GM18502 (cell line): Measurements from ENCODE around the gene IL1RAP.

ENCODE experiments used
- ATAC-seq: cut with Tn5 transposase; IDR thresholded peaks from one replicate; pipeline ENCODE4 v1.9.1; 2021; ENCODE audit warnings: mild to moderate bottlenecking; ENCODE audit not compliant: unreplicated experiment, poor library complexity

The IL1RAP gene

DNA sequence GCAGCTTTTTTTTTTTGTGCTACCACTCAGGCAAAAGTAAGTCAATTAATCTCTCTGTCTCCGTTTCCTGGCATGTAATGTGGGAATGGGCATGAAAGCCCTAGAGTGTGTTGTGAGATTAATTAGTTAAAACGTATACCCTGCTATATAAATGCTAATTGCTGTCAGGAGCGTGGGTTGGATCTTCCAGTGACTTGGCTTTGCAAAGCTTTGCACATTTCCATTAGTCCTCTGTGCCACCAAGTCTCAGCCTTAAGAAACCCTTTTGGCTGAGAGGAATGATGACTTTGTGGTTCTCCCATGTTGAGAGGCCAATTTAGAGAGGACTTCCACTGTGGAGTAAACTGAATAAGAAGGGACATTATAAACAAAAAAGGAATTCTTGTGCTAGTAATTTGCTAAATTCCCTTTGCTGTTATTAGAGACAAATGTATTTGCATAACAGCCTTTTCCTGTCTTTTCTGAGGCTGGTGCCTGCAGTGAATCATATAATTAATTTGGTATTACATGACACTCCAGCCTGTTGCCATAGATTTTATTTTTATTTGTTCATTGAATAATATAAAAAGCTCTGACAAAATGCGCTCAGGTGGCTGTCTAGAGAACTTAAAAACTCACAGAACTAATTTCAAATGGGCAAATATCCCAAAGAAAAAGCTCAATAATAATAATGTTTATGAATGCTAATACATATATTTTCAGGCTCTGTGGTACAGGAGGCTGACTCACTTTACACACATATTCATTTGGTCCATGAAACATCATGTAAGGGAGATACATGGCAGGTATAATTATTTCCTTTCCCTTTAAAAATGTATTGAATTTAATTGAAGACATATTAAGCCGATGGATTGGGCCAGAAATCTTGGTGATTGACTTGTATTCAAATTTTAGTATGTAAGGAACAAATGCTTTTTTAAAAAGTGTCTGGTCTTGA, 82.7 kb downstream of the IL1RAP start:
- no peak for ATAC-seq

DNA sequence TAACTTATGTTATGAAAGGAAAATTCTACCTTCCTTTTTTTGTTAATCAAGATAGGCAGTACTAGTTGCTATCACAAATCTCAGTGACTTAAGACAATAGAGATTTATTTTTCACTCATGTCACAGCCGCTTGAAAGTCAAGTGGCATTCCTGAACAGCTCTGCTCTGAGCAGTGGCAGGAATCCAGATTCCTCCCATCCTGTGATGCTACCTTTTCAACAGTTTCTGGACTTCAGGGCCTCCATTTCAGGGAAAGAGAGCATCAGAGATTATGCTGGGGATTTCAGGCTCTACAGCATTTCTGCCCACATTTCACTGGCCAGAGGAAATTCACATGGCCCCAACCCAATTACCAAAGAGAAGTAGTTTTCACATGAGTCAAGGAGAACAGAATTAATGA, 83.4 kb downstream of the IL1RAP start:
- no peak for ATAC-seq

DNA sequence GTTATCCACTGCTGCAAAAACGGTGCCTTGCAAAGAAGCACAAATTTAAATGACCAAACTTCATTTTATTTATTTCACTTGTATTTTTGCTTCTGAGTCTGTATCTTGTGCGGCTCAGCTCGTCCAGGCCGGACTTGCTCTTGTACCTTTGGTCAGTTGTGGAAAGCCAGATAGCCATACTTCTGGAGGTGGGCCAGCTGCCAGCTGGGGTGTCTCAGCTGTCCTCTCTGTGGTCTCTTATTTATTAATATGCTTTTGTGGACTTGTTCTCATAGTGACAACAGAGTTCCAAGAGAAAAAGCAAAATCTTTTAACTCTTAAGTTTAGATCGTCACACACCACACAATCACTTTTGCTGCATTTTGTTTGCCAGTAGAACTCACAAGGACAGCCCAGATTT, 87.7 kb downstream of the IL1RAP start:
- ATAC-seq: no peak

DNA sequence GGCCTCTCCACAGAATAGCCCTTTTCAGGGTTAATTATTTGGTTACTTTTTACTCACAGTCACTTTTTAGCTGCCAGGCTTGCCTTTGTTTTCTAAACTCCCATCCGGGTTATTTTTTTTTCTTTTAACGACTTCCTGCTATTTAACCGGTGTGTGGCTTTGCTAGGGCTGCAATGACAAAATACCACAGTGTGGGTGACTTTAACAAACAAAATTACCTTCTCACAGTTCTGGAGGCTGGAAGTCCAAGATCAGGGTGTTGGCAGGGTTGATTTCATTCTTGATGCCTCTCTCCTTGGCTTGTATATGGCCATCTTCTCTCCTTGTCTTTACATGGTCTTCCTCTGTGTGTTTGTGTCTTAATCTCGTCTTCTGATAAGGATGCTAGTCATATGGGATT, 91.5 kb downstream of the IL1RAP start:
- no peak for ATAC-seq

DNA sequence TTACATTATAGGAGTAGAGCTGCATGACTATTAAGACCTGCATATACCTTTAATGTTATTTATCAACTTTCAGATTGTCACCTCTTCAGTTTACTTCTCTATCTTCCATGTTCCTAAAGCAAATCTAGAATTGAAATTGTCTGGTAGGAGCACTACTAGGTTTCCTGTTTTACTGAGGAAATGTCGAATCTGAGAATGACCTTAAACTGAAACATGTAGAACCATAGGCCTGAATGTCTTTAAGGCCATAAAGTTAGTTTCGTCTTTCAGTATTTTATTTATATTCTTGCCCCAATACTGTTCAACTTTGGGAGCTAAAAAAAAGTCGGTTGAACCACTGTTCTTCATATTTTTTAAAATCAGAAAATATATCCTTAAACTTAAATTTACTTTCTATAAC, 92.7 kb downstream of the IL1RAP start:
- no peak for ATAC-seq

DNA sequence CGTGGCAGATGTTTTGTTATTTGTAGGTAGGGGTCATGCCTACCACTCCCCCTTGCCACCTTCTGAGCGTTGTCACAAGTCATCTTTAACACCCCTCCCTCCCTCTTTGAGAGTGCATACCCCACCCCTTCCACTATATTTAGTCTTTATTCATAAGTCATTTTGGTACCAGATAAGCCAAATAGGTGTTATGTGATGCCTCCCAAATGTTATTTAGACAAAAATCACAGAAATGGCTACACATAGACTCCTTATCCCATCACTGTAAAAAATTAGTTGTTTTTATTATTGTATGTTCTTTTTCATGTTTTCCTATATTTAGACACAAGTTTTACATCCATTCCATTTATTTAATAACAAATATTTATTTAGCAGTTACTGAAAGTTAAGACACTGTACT, 93.1 kb downstream of the IL1RAP start:
- ATAC-seq: no peak

DNA sequence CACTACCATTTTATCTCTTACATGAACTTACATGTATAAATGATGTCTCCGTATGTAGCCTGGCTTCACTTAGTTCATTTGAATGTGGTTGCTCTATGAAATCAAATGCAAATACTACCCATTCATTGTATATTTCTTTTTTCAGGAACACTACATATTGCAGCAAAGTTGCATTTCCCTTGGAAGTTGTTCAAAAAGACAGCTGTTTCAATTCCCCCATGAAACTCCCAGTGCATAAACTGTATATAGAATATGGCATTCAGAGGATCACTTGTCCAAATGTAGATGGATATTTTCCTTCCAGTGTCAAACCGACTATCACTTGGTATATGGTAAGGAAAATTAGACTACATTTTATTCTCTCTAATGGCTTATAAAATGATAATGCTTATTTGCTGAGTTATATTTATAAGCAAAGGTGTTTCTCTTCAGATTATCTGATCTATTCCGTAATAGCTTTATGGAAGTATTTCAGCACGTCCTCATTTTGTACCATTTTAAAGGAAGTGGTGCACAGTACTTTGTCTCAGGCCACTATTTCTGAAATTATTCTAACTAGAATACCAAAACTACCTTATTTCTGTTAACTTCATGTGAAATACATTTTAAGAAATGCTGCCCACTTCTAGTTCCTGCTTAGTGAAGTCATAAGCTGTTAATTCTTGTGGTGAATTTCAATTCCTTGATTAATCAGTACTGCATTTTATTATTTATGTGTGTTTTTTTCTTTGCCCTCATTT, 95.1 kb downstream of the IL1RAP start:
- ATAC-seq: no peak

DNA sequence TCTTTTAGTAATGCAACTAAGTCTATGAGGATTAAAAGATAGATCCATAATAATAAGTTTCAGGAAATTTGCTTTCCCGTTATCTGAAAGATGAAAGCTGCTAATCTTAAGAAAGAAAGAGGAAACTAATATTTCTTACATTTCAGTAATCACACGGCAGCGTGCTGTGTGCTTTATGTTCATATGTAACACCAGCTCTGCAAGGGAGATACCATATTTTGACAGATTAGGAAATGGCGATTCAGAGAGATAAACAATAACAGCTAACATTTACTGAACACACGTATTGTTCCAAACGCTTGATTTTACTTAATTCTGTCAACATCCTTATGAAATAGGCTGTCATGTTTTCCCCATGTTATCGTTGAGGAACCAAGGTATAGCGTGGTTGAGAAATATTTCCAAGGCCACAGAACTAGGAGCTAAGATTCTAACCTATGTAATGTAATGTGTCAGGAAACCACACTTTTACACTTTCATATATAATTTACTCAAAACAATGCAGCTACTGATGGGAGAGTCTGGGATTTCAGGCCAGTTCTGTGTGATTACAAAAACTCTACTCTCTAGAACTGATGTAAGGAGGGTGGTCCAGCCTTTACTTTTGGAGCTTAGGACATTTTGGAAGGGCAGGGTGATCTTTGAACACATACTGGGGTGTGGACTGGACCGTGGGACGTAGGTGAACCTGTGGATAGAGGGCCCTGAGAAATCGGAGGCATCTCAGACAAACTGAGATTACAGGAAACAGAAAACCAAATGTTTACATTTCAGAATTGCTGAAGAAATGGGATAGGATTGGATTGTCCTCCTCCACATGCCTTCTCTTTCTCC, 100.6 kb downstream of the IL1RAP start:
- ATAC-seq: no peak

DNA sequence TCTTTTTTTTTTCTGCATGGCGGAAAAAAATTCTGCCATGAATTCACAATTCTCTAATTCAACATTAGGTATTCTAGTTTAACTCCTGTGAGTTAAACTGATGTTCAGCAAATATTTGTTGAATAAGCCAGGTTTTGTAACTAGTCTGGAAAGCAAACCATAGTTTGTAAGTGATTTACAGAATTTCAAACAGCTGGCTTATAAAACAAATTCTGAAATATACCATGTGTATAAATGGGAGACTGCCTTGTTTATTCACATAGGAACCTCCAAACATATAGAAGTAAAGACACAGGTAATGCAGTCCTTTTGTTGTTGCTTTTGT, 101.1 kb downstream of the IL1RAP start:
- ATAC-seq: no peak

DNA sequence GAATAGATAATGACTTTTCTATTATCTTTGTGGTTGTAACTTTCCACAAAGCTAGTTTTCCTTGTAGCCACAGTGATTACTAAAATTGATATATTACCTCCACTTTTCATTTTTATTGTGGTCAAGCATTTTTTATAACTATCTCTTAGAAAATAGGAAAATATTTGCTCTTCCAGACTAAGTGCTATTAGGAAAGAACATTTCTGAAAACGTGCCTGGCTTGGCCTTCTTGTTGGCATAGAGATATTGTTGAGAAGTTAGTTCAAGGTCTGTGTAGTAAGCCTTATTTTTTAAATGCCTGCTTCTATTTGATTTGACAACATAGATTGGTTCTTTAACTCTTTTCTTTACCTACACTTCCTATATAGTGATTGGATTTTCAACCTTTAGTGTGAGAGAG, 101.7 kb downstream of the IL1RAP start:
- ATAC-seq: no peak

DNA sequence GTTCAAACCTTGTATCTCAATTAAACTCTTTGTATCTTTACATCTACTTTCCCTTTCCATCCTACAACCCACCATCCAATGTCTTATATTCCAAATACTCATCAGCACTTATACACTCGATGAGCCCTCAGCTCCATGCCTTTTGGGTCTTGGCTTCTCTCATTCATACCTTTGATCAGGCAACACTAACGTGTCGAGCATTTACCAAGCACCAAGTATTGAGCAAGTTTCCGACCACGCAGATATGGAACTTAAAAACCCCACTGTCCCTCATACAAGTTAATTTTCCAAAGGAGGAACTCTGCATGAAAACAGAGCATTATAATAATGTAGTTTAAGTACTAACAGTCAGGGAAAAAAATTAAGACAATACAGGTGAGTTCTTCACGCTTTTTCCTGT, 102.8 kb downstream of the IL1RAP start:
- no peak for ATAC-seq

DNA sequence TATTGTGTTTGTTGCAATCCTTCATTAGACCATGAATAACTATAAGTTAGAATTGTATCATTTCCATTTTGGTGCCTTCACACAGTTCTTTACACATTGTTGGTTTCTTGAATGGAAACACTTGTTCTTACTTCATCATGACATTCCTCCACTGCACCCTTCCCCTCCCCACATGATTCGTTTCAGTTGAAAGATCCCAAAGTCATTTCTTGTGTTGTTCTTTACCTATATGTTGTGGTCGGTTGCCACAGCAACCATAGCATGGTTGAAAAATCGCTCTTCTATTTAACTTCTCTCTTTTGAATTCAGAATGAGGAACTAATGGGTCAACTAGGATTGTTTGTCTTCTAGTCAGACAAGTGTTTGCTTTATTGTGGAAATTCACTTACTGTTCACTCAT, 103.3 kb downstream of the IL1RAP start:
- ATAC-seq: peak; percentile 86

DNA sequence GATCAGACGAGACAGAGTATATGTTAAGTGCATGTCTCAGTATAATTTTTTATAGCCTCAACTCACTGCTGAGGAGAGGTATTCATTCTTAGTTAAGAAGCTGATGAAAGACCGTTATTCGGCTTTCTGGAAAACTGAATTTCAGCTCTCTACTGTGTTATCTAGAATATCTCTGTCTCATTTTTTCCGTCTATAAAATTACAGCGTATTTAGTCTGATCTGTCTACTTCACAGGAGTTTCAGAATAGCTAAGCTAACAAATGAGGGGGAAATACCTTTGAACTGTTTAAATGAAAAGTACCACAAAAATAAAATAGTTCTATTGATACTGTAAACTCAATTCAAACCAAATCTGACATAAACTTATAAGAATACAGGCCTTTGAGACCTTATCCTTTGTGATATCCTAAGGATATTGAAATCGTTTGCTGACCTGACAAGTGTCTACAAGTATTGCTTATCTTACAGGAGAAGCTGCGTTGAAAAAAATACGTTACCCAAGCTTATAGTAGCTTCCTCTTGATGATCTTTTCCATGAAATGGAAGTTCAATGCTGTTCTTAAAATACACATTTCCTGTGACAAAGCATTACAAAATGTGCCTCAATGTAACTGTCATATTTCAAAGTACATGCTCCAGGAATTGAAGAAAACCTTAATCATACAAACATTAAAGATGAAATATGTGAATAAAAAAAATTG, 104.6 kb downstream of the IL1RAP start:
- ATAC-seq: peak; percentile 55

DNA sequence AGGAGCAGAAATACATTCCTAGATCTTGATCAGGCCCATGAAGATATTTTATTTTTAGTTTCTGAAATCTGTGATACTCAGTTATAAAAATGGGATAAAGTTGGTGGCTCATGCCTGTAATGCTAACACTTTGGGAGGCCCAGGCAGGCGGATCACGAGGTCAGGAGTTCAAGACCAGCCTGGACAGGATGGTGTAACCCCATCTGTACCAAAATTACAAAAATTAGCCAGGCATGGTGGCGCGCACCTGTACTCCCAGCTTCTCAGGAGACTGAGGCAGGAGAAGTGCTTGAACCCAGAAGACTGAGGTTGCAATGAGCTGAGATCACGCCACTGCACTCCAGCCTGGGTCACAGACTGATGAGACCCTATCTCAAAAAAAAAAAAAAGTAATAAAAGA, 105.5 kb downstream of the IL1RAP start:
- ATAC-seq: no peak

DNA sequence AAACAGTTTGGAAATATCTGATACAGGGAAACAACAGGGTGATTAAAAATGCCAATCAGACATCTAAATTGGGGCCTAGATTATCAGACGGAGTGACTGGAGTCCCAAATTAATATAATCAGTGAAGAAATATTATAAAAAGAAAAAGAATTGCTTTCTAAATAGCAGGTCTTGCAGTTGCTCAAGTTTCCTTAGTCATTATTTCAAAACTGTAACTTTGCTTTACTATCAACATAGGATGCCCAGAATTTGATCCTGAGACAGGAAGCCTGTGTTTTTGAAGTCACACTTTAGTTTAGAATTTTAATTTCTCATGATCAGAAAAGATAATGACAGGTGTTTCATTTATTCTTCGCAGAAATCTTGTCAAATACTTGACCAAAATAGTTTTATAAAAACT, 105.9 kb downstream of the IL1RAP start:
- ATAC-seq: no peak

DNA sequence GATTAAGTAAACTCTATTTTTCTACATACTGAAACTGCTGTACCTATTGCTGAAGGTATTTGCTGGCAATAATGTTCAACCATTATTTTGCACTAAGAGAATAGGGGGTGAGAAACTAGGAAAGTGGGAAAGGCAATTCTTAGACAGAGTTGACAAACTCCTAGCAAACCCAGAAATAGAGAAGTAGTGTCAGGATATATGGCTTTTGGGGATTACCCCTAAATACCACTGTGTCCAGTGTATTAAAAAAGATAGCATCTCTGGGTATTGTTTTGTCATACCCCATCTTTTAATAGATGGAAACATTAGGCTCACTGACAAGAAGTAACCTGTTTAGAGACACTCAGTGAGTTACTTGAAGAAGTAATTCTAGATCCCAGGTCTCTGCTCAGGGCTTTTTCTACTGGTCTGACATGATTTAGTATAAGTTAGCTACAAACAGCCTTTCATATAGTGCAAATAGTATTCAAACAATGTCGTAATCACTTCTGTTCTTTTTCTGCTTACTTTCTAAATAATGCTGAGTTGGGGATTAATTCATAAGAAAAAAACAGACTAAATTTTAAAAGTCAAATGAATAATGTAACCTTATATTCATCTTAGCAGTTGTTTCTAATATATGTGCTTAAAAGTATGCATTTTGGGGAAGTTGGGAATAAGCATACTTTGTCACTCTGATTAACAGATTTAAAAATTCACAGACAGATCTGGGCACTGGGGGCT, 107.2 kb downstream of the IL1RAP start:
- ATAC-seq: no peak

DNA sequence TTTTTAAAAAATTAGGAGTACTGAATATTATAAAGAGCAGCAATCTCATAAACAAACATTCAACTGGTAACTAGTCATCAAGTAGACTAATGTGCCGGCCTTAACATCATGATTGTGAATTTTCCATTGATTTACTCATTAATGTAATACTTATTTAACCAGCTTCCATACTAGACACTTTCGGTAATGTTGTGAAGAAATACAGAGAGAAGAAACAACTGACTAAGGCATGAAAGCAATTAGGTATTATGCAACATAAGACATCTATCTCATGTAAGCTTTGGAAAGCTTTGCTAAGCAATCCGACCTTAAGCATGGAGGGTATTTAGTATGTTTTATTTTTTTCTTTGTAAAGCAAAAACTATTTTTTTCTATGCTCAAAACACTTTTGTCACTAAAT, 108.0 kb downstream of the IL1RAP start:
- ATAC-seq: no peak

DNA sequence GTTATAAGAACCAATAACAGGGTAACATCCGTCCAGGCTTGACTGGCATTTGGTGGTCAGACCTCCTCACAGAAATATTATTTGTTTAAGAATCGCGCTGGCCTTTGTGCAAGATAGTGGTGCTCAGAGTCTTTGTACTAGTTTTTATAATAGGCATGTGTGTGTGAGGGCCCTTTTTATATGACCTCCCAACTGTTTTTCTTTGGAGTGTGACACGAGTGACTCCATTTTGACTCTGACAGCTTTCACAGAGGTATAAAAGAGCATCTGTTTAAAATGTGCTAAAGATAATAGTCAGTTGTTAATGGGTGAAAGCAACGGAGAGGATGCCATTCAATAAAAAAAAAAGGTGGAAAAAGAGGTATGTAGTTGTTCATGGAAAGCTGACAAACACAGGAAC, 110.4 kb downstream of the IL1RAP start:
- no peak for ATAC-seq

DNA sequence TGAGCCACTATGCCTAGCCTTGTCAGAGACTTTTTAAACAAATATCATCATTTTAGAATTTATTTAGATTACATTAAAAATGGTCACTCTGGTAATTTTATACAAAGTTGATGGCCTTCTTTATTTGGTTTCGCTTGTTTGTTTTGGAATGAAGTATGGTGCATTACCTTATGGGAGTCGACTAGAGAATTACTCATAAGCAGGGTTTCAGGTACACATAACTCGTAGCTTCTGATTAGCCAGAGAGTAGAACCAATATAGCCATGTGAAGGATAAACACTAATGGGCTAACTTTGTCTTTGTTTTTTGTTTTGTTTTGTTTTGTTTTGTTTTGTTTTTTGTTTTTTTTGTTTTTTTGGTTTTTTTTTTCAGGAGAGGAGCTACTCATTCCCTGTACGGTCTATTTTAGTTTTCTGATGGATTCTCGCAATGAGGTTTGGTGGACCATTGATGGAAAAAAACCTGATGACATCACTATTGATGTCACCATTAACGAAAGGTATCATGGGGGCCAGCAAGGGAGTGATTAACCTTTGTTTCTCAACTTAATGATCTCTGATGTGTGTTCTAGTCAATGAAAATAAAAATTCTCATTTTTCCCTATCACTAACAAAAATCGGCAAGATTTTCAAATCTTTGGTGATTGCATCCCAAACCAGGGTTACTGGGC, 113.2 kb downstream of the IL1RAP start:
- ATAC-seq: no peak
